Measurements from ENCODE around the gene TSPEAR.

TSPEAR gene

GRCh38 chr21:44704636-44705001 lies 6.8 kb downstream of the TSPEAR start:
- H3K27me3 ChIP-seq (ENCODE audit: control insufficient read depth in 5 of 5, insufficient read depth in 4 of 5, low read length in 5 of 5), result peaks cover 54 to 86% (median 76%) of the 10 kb centered on the region in 5 donors
- H3K9ac ChIP-seq (ENCODE audit: low read length in 5 of 5), result no peak overlapping the region
- H3K27ac ChIP-seq (ENCODE audit: low read depth, low read length), result no peak overlapping the region
- peaks cover 0 to 4% (median 0%) of the 10 kb centered on the region in 5 donors for H3K9me3 ChIP-seq (ENCODE audit: control insufficient read depth in 5 of 5, low read length in 5 of 5)
- peaks cover 0 to 13% (median 5%) of the 10 kb centered on the region in 5 donors for H3K4me1 ChIP-seq (ENCODE audit: control insufficient read depth in 5 of 5, insufficient read depth in 5 of 5, low read length in 5 of 5)
- H3K36me3 ChIP-seq (ENCODE audit: control insufficient read depth in 5 of 5, insufficient read depth in 5 of 5, low read length in 5 of 5), result no peaks in the 10 kb centered on the region
- no peak overlapping the region for H3K4me3 ChIP-seq (ENCODE audit: low read depth in 1 of 5, low read length in 5 of 5)

- Histone ChIP-seq H3K9me3 (ENCODE audit: control insufficient read depth in 5 of 5, low read length in 5 of 5) (peaks cover 0 to 4% (median 0%) of the 10 kb centered on the region in 5 donors), H3K4me1 (ENCODE audit: control insufficient read depth in 5 of 5, insufficient read depth in 5 of 5, low read length in 5 of 5) (peaks cover 0 to 7% (median 0%) of the 10 kb centered on the region in 5 donors), H3K36me3 (ENCODE audit: control insufficient read depth in 5 of 5, insufficient read depth in 5 of 5, low read length in 5 of 5) (no peaks in the 10 kb centered on the region), H3K27ac (ENCODE audit: low read depth, low read length) (no peak overlapping the region), H3K9ac (ENCODE audit: low read length in 5 of 5) (no peak overlapping the region), H3K4me3 (ENCODE audit: low read depth in 1 of 5, low read length in 5 of 5) (no peak overlapping the region), H3K27me3 (ENCODE audit: control insufficient read depth in 5 of 5, insufficient read depth in 4 of 5, low read length in 5 of 5) (peaks cover 58 to 85% (median 73%) of the 10 kb centered on the region in 5 donors)
Measured at GRCh38 chr21:44703731-44704635, 7.4 kb downstream of the TSPEAR start.

- H3K27ac ChIP-seq (ENCODE audit: low read depth, low read length), result no peak overlapping the region
- peaks cover 0 to 4% (median 0%) of the 10 kb centered on the region in 5 donors for H3K9me3 ChIP-seq (ENCODE audit: control insufficient read depth in 5 of 5, low read length in 5 of 5)
- H3K4me1 ChIP-seq (ENCODE audit: control insufficient read depth in 5 of 5, insufficient read depth in 5 of 5, low read length in 5 of 5), result no peaks in the 10 kb centered on the region
- no peak overlapping the region for H3K9ac ChIP-seq (ENCODE audit: low read length in 5 of 5)
- H3K27me3 ChIP-seq (ENCODE audit: control insufficient read depth in 5 of 5, insufficient read depth in 4 of 5, low read length in 5 of 5), result peaks cover 56 to 85% (median 69%) of the 10 kb centered on the region in 5 donors
- no peaks in the 10 kb centered on the region for H3K36me3 ChIP-seq (ENCODE audit: control insufficient read depth in 5 of 5, insufficient read depth in 5 of 5, low read length in 5 of 5)
- H3K4me3 ChIP-seq (ENCODE audit: low read depth in 1 of 5, low read length in 5 of 5), result no peak overlapping the region
Measured at GRCh38 chr21:44702973-44703730, 8.2 kb downstream of the TSPEAR start.

- H3K27me3 ChIP-seq (ENCODE audit: control insufficient read depth in 5 of 5, insufficient read depth in 4 of 5, low read length in 5 of 5), result peaks cover 58 to 86% (median 72%) of the 10 kb centered on the region in 5 donors
- no peaks in the 10 kb centered on the region for H3K4me1 ChIP-seq (ENCODE audit: control insufficient read depth in 5 of 5, insufficient read depth in 5 of 5, low read length in 5 of 5)
- no peak overlapping the region for H3K9ac ChIP-seq (ENCODE audit: low read length in 5 of 5)
- H3K36me3 ChIP-seq (ENCODE audit: control insufficient read depth in 5 of 5, insufficient read depth in 5 of 5, low read length in 5 of 5), result no peaks in the 10 kb centered on the region
- H3K4me3 ChIP-seq (ENCODE audit: low read depth in 1 of 5, low read length in 5 of 5), result no peak overlapping the region
- no peak overlapping the region for H3K27ac ChIP-seq (ENCODE audit: low read depth, low read length)
- peaks cover 0 to 4% (median 0%) of the 10 kb centered on the region in 5 donors for H3K9me3 ChIP-seq (ENCODE audit: control insufficient read depth in 5 of 5, low read length in 5 of 5)
Measured at GRCh38 chr21:44702111-44702972, 9.0 kb downstream of the TSPEAR start.

GRCh38 chr21:44701541-44701940 lies 9.8 kb downstream of the TSPEAR start:
- peaks cover 0 to 4% (median 0%) of the 10 kb centered on the region in 5 donors for H3K9me3 ChIP-seq (ENCODE audit: control insufficient read depth in 5 of 5, low read length in 5 of 5)
- no peak overlapping the region for H3K27ac ChIP-seq (ENCODE audit: low read depth, low read length)
- H3K9ac ChIP-seq (ENCODE audit: low read length in 5 of 5), result no peak overlapping the region
- no peaks in the 10 kb centered on the region for H3K36me3 ChIP-seq (ENCODE audit: control insufficient read depth in 5 of 5, insufficient read depth in 5 of 5, low read length in 5 of 5)
- no peak overlapping the region for H3K4me3 ChIP-seq (ENCODE audit: low read depth in 1 of 5, low read length in 5 of 5)
- H3K27me3 ChIP-seq (ENCODE audit: control insufficient read depth in 5 of 5, insufficient read depth in 4 of 5, low read length in 5 of 5), result peaks cover 56 to 87% (median 71%) of the 10 kb centered on the region in 5 donors
- H3K4me1 ChIP-seq (ENCODE audit: control insufficient read depth in 5 of 5, insufficient read depth in 5 of 5, low read length in 5 of 5), result no peaks in the 10 kb centered on the region

- H3K9ac ChIP-seq (ENCODE audit: low read length in 5 of 5), result no peak overlapping the region
- H3K36me3 ChIP-seq (ENCODE audit: control insufficient read depth in 5 of 5, insufficient read depth in 5 of 5, low read length in 5 of 5), result no peaks in the 10 kb centered on the region
- H3K27me3 ChIP-seq (ENCODE audit: control insufficient read depth in 5 of 5, insufficient read depth in 4 of 5, low read length in 5 of 5), result peaks cover 52 to 87% (median 70%) of the 10 kb centered on the region in 5 donors
- H3K27ac ChIP-seq (ENCODE audit: low read depth, low read length), result no peak overlapping the region
- H3K4me1 ChIP-seq (ENCODE audit: control insufficient read depth in 5 of 5, insufficient read depth in 5 of 5, low read length in 5 of 5), result no peaks in the 10 kb centered on the region
- H3K9me3 ChIP-seq (ENCODE audit: control insufficient read depth in 5 of 5, low read length in 5 of 5), result peaks cover 0 to under 1% (median 0%) of the 10 kb centered on the region in 5 donors
- no peak overlapping the region for H3K4me3 ChIP-seq (ENCODE audit: low read depth in 1 of 5, low read length in 5 of 5)
Measured at GRCh38 chr21:44701023-44701400, 10.4 kb downstream of the TSPEAR start.

- H3K27me3 ChIP-seq (ENCODE audit: control insufficient read depth in 5 of 5, insufficient read depth in 4 of 5, low read length in 5 of 5), result peaks cover 51 to 89% (median 69%) of the 10 kb centered on the region in 5 donors
- H3K9me3 ChIP-seq (ENCODE audit: control insufficient read depth in 5 of 5, low read length in 5 of 5), result no peaks in the 10 kb centered on the region
- H3K4me3 ChIP-seq (ENCODE audit: low read depth in 1 of 5, low read length in 5 of 5), result no peak overlapping the region
- no peak overlapping the region for H3K9ac ChIP-seq (ENCODE audit: low read length in 5 of 5)
- no peaks in the 10 kb centered on the region for H3K36me3 ChIP-seq (ENCODE audit: control insufficient read depth in 5 of 5, insufficient read depth in 5 of 5, low read length in 5 of 5)
- H3K4me1 ChIP-seq (ENCODE audit: control insufficient read depth in 5 of 5, insufficient read depth in 5 of 5, low read length in 5 of 5), result no peaks in the 10 kb centered on the region
- H3K27ac ChIP-seq (ENCODE audit: low read depth, low read length), result no peak overlapping the region
Measured at GRCh38 chr21:44700101-44701022, 11.0 kb downstream of the TSPEAR start.

GRCh38 chr21:44699502-44700001 lies 11.8 kb downstream of the TSPEAR start:
- Histone ChIP-seq H3K27me3 (ENCODE audit: control insufficient read depth in 5 of 5, insufficient read depth in 4 of 5, low read length in 5 of 5) (peaks cover 51 to 87% (median 70%) of the 10 kb centered on the region in 5 donors), H3K9me3 (ENCODE audit: control insufficient read depth in 5 of 5, low read length in 5 of 5) (no peaks in the 10 kb centered on the region), H3K27ac (ENCODE audit: low read depth, low read length) (no peak overlapping the region), H3K36me3 (ENCODE audit: control insufficient read depth in 5 of 5, insufficient read depth in 5 of 5, low read length in 5 of 5) (no peaks in the 10 kb centered on the region), H3K9ac (ENCODE audit: low read length in 5 of 5) (no peak overlapping the region), H3K4me3 (ENCODE audit: low read depth in 1 of 5, low read length in 5 of 5) (no peak overlapping the region), H3K4me1 (ENCODE audit: control insufficient read depth in 5 of 5, insufficient read depth in 5 of 5, low read length in 5 of 5) (no peaks in the 10 kb centered on the region)

All from subcutaneous abdominal adipose tissue (tissue), 5 donors.